HG02943 (cell line): ENCODE results near the gene RAB23.

ENCODE experiments used
- ATAC-seq: cut with Tn5 transposase; IDR thresholded peaks from one replicate; pipeline ENCODE4 v1.9.1; 2021; ENCODE audit warnings: mild to moderate bottlenecking, low read depth, moderate library complexity; ENCODE audit not compliant: unreplicated experiment

The RAB23 gene

DNA sequence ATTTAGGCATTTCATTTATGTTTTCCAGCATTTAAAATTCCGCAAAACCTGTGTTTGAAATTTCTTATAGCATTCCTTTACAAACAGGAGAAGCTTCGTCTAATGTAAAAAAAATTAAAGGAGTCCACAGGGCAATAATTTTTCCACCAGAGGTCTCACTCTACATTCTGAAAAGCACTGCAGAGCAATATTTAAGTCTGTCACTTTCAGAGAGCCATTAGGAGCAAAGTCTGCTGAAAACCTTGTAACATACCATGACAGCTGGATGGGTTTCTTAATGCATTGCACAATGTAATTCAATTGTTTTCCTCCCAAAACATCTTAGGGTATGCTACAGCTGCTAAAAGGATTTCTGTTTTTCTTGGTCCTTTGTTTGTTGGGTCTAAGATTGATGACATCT is 32.0 kb downstream of the RAB23 start:
- ATAC-seq, result no peak

DNA sequence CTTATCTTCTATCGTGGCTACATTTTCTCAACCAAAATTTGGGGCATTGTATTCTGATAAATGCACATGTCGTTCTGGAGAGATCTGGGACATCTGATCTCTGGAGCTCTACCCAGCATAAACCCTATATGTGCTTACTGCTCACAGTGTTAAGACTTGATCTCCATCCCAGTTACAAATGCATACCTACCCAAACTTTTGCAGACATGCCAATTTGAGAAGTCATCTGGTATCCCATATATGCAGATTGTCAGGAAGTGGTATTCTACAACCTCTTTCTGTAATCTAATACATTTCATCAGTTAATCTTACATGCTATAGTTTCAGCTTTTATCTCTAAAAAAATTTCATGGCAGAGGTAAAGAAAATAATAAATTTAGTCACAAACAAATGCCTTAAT is 38.8 kb downstream of the RAB23 start:
- no peak for ATAC-seq

DNA sequence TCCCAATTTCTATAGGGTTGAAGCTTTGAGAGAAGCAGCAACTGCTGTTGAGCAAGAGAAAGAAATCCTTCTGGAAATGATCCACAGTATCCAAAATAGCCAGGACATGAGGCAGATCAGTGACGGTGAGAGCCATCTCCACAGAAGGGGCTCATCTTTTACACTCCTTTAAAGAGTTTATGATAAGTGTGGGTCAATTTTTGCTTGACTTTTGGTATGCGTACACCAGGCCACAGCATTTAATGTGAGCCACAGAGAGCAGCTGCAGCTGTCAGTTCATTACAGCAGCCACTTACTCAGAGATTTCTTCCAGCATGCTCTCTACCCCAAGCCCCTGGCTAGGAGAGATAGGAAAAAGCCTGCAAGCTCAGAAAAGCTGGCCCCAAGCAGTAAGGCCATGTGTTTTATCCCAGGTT is 40.1 kb downstream of the RAB23 start:
- no peak for ATAC-seq

DNA sequence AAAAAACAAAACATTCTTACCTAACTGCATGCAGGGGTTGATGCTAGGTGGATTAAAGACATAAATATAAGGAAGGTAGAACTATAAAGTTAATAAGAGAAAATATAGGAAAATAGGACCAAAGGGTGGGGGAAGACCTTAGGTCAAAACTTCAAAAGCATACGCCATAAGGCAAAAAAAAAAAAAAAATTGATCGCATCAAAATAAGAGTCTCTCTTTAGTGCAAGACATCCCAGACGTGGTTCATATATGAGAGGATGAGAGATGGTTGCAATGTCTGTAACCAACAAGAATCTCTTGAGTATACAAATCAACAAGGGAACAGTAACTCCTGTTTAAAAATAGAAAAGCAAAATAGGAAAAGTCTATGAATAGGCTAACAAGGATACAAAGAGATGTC is 41.5 kb downstream of the RAB23 start:
- ATAC-seq, result no peak

DNA sequence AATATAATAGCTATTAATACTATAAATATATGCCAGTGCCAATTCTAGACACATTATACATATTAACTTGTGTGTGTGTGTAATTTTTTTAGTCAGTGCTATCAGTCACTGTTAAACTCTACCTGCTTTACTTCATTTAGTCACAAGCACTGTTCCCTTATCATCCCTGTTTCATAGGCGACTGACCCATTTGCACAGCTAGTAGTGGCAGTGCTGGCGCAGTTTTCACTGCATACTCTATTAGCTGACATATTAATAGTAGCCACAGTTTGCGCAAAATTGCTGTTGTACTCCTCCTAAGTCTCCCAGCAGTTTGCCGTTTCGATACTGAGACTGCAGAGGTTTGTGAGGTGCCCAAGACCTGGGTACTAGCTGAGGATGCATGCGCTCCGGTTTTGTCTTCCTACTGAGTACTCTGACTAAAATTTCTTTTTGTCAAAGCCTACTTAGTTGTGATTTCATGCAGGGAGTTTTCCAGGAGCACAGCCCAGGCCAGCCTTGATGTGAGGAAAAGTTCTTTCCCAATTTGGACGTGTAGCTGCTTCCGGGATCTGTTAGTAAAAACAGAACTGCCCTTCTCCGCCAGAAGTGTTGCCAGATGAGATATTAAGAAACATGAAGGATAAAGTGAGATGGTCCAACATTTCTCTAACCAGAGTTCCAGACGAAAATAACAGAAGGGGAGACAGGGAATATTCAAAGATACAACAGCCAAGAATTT is 44.4 kb downstream of the RAB23 start:
- no peak for ATAC-seq

DNA sequence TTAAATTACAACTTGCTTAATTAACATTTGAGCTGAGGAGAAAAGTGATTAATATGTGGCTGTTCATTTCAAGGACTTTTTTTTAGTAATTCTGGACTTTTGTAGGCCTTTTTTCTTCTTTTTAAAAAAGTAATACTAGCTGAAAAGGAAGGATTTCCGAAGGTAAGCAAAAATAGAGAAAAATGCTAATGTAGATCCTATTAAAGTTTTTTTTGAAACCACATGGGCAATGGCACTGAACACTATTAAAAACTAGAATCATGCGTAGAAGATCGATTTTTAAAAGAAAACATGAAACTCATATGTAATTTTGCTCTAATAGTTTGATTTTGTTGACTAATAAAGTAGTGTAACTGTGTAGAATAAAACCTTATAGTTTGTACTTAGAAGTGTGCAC is 47.6 kb downstream of the RAB23 start:
- no peak for ATAC-seq

DNA sequence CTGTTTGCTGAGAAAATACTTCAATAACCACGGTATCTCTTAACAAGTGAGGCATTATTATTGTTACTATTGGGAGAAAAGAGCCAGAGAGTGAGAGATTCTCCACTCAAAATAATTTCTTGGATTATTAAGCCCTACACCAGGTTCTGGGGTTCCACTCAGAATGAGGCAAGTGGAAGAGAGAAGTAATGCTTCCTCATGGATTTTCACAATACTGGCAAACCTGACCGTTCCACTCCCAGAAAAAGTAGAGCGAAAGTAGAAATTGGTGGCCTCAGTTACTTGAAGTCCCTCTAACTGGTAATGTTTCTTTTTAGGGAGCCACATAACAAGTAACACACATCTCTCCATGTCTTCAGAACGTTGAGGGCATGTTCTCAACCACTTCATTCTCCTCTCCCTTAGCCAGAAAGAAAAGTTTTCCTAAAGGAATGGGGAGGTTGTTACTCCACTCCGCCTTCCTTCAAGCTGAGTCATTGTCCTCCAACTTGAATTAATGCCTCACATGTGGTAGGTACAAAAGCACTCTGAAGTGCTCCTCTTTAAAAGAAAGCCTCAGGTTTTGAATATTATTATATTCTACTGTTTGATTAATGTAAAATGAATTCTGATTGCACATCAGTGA is 48.1 kb downstream of the RAB23 start:
- no peak for ATAC-seq

DNA sequence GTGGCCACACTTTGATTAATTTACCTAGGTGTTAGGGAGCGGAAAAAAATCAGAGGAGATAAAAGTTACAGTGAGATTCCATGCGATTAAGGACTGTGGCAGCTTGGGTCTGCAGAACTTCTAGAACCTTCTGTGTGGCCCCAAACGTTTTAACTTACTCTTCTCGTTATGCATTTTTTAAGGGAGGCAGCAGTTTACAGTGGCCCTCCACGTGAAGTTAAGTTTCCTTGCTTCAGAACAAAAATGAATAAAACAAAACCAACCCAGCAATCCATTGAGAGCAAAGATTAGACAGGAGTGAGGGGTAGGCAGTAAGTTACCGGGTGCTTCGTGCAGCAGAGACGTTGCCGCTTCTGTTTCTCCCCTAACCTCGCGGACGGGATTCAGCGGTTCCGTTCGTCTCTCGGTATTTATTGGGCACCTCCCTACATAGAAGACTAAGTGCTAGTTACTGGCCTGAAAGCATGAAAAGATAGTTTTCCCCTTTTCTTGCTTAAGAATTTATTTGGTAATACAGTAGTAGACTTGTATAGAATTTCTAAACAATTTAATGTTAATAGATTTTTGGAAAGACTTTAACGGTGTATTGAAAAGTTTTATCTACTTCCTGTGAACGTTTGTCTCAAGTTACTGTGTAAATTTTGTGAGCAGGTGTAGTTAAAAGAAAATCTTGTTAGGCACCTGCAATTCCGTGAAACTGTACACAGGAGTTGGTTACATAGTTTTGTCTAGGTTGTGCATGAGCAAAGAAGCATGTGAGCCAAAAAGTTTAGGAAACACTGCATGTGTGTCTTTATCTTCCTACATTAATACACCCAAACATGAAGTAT is 48.8 kb downstream of the RAB23 start:
- ATAC-seq, result no peak

DNA sequence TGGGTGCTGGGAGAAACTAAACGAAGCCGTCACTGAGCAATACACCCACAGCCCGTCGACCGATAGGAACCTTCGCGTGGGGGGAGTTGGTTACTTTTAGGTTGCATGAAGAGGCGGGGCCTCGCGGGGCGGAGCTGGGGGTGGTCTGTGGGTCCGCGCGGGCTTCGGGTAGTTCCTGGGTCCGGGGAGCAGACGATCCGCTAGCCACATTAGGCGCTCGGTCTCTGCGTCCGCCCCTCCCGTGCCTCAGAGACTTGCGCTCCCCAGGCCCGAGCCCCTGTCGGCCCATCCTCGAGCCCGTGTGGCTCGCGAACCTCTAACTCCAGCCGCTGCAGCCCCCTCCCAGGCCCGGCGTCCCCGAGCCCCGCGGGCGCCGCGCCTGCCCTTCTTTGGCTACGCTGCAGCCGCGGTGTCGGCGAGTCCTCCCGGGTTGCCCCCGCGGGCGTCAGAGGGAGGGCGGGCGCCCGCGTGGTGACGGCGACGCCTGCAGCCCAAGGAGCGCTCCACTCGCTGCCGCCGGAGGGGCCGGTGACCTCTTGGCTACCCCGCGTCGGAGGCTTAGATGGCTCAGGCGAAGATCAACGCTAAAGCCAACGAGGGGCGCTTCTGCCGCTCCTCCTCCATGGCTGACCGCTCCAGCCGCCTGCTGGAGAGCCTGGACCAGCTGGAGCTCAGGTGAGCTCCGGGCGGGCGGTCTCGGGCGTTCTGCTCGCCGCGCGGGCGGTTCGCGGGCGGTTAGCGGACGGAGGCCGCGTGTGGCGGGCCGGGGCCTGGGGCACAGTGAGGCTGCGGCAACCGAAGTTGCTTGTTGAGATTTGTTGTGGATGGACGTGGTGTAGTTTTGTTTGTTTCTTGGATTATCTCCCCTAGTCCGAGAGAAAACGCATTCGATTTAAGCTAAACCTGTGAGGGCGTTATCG is 49.7 kb downstream of the RAB23 start, which contains the start of gene BAG2:
BAG2 (plus strand) TSS at position 191 of the 920 bp plus-strand sequence; CDS start at position 563, 372 bp downstream.
- peak; percentile 85 for ATAC-seq

DNA sequence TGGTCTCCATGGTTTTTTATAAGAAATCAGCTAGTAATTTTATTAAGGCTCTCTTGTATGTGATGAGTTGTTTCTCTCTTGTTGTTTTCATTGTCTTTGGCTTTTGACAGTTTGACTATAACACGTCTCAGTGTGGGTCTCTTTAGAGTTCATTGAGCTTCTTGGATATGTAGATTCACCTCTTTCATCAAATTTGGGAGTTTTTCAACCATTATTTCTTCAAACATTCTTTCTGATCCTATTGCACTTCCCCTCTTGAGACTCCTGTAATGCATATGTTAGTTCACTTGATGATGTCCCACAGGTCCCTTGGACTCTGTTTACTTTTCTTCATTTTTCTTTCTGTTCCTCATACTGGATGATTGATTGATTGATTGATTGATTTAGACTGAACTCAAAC is 57.0 kb downstream of the RAB23 start:
- no peak for ATAC-seq

DNA sequence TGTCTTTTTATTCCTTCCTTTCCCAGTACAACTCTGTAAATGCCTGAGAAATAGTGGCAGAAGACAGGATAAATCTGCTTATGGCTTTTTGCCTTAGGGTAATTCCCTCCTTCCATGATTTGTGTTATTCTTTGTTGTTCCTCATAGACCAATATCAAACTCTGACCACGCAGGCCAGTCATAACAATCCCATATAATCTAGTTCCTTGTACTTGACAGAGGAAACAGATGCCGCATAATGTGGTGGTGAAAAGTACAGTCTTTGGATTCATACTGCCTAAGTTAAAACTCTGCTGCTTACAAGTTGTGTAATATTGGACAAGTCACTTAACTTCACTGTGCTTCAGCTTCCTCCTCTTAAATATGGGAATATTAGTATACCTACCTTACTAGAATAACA is 58.2 kb downstream of the RAB23 start:
- ATAC-seq, result no peak

DNA sequence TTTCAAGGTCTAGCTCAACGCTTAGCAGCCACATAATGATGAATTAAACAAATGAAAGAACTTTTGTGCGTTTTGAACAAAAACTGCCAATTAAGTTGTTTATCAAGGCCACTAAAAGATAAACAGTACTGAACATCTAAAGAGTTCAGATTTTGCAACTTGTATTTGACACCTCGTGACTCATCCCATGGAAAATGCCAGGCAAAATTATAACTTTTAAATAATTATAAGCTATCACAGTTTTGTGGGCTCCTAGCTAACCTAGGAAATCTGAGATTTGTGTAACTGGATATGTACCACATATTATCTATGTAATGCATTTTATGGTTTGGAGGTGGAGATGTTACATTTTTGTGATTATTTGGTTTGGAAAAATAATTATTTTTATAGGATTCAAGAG is 59.6 kb downstream of the RAB23 start:
- ATAC-seq, result no peak

DNA sequence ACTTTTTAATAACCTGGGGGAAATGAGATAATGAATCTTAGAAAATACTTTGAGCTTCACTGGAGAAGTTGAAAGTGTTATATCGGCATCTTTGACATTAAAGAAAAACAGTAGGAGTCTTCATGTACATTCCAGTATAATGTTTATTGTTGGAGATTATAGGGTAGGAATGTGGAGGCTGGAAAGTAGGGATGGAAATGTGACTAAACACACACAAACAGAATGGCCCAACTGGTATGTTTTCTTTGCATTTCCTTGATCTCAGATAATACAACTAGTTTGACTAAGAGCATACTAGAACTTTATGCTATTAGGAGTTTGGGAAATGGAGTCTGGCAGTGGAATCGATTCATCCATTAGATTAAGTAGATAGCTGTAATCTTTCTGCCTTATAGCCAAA is 60.1 kb downstream of the RAB23 start:
- no peak for ATAC-seq

DNA sequence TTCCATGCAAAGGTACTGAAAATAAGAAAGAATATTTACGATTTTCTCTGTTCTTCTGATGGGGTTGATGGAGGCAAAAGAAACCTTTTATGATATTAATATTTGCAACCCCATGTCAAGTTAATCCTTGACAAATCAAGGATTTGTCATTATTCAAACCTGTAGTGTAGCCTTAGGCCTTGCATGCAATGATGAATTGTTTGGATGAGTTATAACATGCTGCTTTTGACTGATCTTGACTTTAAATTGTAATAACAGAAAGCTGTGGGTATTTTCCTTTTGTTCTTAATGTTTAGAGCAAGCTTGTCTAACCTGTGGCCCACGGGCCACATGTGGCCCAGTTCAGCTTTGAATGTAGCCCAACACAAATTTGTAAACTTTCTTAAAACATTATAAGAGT is 63.0 kb downstream of the RAB23 start:
- ATAC-seq, result no peak

DNA sequence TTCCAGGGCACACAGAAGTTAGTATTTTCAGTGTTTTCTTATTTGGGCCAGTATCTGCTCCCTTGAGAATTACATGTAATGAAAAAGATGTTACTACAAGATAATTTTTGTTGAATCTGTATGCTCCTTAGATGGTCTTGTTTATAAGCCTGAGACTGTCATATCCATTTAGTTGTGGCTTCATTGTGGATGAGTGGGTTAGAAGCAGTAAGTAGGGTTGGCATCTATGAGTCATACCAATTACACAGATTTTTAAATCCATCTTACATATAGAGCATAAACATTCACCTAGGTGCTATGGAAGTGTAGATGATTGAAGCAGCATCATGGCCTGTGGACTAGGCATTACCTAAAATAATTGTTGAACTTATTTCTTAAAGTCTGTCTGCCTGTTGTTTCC is 63.4 kb downstream of the RAB23 start:
- ATAC-seq, result no peak

DNA sequence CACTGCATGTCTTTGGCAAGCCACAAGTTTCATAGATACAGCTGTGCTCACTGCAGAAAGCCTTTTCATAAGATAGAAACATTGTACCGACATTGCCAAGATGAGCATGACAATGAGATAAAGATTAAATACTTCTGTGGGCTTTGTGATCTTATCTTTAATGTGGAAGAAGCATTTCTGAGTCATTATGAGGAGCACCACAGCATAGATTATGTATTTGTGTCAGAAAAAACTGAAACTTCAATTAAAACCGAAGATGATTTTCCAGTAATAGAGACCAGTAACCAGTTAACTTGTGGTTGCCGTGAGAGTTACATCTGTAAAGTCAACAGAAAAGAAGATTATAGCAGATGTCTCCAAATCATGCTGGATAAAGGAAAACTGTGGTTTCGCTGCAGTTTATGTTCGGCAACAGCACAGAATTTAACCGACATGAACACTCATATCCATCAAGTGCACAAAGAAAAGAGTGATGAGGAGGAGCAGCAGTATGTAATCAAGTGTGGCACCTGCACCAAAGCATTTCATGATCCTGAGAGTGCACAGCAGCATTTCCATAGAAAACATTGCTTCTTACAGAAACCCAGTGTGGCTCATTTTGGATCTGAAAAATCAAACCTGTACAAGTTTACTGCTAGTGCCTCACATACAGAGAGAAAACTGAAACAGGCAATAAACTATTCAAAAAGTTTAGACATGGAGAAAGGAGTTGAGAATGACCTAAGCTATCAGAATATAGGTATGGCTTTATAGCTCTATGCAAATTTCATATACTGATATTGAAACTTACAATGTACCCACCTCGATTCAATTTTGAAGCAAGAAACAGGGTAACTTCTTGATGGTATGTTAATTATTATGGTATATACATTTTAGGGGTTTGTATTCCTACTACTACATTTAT is 73.9 kb downstream of the RAB23 start:
- ATAC-seq, result no peak

DNA sequence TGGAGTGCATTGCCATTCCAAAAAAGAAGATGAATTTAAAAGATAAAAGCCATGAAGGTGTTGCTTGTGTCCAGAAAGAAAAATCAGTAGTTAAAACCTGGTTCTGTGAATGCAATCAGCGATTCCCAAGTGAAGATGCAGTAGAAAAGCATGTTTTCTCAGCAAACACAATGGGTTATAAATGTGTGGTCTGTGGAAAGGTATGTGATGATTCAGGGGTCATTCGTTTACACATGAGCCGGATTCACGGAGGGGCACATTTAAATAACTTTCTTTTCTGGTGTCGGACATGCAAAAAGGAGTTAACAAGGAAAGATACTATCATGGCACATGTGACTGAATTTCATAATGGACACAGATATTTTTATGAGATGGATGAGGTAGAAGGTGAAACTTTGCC is 74.7 kb downstream of the RAB23 start:
- ATAC-seq, result no peak

DNA sequence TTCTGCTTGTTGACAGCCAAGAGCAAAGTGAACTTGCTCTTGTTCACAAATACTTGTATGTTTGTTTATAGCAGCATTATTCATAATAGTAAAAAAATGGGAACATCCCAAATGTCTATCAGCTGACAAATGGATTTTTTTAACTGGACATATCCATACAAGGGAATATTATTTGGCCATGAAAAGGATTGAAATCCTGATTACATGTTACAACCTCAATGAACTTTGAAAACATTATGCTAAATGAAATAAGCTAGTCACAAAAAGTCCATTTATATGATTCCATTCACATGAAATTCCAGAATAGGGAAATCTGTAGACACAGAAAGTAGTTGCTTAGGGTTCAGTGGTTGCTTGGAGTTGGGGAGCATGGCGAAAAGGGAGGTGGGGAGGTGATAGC is 78.4 kb downstream of the RAB23 start:
- ATAC-seq, result no peak

DNA sequence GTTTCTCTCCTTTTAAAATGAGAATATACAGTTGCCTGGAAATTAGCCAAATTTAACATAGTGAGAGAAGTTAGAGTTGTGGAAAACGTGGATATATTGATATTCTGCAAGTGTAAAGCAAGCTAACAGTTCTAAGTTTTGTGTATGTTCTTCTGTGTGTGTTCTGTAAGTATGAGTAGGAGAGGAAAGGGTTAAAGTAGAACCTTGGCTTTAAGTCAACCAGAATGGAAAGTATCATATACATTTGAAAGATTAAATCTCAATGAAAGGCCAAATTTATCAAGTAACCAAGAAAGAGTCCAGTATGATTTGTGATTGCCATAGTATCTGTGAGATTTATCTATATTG is 80.0 kb downstream of the RAB23 start:
- no peak for ATAC-seq
